H1 (cell line): Measurements from ENCODE around the gene FBXW5.

Experiments
- CTCF ChIP-seq, 3 experiments: IDR thresholded peaks; 1 replicate in 2 of 3; 2 replicates in 1 of 3; pipeline versions ENCODE4 v1.5.1 to v1.6.1; 2011; ENCODE audit warnings: low read length in 3 of 3, mild to moderate bottlenecking in 3 of 3, inconsistent platforms in 2 of 3, low read depth in 1 of 3, moderate library complexity in 1 of 3; ENCODE audit not compliant: insufficient read depth in 1 of 3; ENCODE audit errors: control extremely low read depth in 1 of 3
- EZH2 ChIP-seq: fragments of 200-600 bp; sonication (generic); IDR thresholded peaks from 2 replicates; pipeline ENCODE4 v1.7.1; 2012; ENCODE audit warnings: low read depth, mild to moderate bottlenecking, moderate library complexity, low read length, inconsistent platforms; ENCODE audit not compliant: severe bottlenecking
- HDAC6 ChIP-seq: IDR thresholded peaks from one replicate; pipeline ENCODE4 v1.7.1; 2012; ENCODE audit warnings: low read depth, mild to moderate bottlenecking, inconsistent platforms, low read length, moderate library complexity
- KDM5A ChIP-seq: fragments of 200-600 bp; IDR thresholded peaks from 2 replicates; pipeline ENCODE4 v1.7.1; 2012; ENCODE audit warnings: mild to moderate bottlenecking, low read length, inconsistent platforms, mixed read lengths
- POLR2A ChIP-seq, 2 experiments: IDR thresholded peaks; 1 replicate in 1 of 2; 2 replicates in 1 of 2; pipeline ENCODE4 v1.6.1; 2011; ENCODE audit warnings: low read depth in 2 of 2, low read length in 2 of 2, mild to moderate bottlenecking in 2 of 2; ENCODE audit errors: control extremely low read depth in 1 of 2
- POU5F1 ChIP-seq: IDR thresholded peaks from 2 replicates; pipeline ENCODE4 v1.6.1; 2011; ENCODE audit warnings: low read depth, mild to moderate bottlenecking, low read length, moderate library complexity
- RNF2 ChIP-seq: fragments of 200-900, 300-1000 bp; sonication (generic); IDR thresholded peaks from 2 replicates; pipeline ENCODE4 v1.7.1; 2016; ENCODE audit warnings: borderline replicate concordance, low read depth, mild to moderate bottlenecking, antibody characterized with exemption, low read length; ENCODE audit not compliant: poor library complexity, severe bottlenecking; ENCODE audit errors: missing control alignments
- TEAD4 ChIP-seq: IDR thresholded peaks from 2 replicates; pipeline ENCODE4 v1.6.1; 2012; ENCODE audit warnings: low read depth, low read length, inconsistent platforms, mixed read lengths

DNA sequence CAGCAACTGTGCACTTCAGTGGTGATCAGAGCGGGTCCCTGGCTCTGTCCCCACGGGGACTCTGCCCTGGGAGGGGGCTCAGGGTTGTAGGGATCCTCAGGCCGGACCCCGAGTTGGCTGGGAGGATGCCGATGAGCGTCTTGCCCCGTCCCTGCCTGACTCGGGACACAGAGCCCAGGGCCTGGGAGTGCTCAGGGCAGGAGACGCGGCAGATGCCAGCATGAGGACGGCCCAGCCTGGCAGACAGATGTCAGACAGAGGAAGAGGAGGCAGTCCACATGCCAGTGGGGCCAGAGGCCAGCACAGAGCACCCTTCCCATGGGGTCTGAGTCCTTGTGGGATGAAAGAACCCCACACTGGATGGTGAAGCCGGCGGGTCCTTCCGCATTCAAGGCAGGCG lies 18.8 kb upstream of the FBXW5 start:
- TF ChIP-seq RNF2 (no peak), CTCF (IDR thresholded peaks at IDR 0.05; ENCODE audit: control extremely low read depth in 1 of 3, insufficient read depth in 1 of 3, low read depth in 1 of 3, low read length in 3 of 3) (no peak), KDM5A (no peak), POLR2A (IDR thresholded peaks at IDR 0.05; ENCODE audit: control extremely low read depth in 1 of 2, low read depth in 2 of 2, low read length in 2 of 2) (no peak), TEAD4 (no peak), HDAC6 (no peak), EZH2 (no peak), POU5F1 (no peak)
